ENCODE results near the gene TCEA2.

The TCEA2 gene

GRCh38 chr20:64099086-64099786 lies 36.2 kb downstream of the TCEA2 start:
- DNase-seq = no peak

- no peak for DNase-seq
Measured at GRCh38 chr20:64099880-64100565, 37.0 kb downstream of the TCEA2 start.

GRCh38 chr20:64100566-64100888 lies 37.5 kb downstream of the TCEA2 start:
- DNase-seq = no peak

- DNase-seq = no peak
Measured at GRCh38 chr20:64100946-64101688, 38.1 kb downstream of the TCEA2 start.

- DNase-seq = peak; percentile 48 to 73
Measured at GRCh38 chr20:64101731-64102621, 39.0 kb downstream of the TCEA2 start.

- DNase-seq = no peak
Measured at GRCh38 chr20:64102647-64103354, 39.8 kb downstream of the TCEA2 start.

- no peak for DNase-seq
Measured at GRCh38 chr20:64103871-64104666, 41.1 kb downstream of the TCEA2 start.

GRCh38 chr20:64104667-64105451 lies 41.9 kb downstream of the TCEA2 start:
- DNase-seq = no peak

- DNase-seq = no peak
Measured at GRCh38 chr20:64105846-64106434, 42.9 kb downstream of the TCEA2 start.

GRCh38 chr20:64106435-64106961 lies 43.5 kb downstream of the TCEA2 start:
- DNase-seq = no peak

GRCh38 chr20:64106981-64107735 lies 44.2 kb downstream of the TCEA2 start, which contains the start of gene NPBWR2:
NPBWR2 (minus strand) TSS chr20:64107565; CDS start chr20:64106831, 734 bp downstream.
- DNase-seq = no peak

GRCh38 chr20:64107736-64108457 lies 44.9 kb downstream of the TCEA2 start:
- DNase-seq = no peak

GRCh38 chr20:64108731-64109681 lies 46.0 kb downstream of the TCEA2 start:
- DNase-seq = no peak

- DNase-seq = no peak
Measured at GRCh38 chr20:64109831-64110391, 46.9 kb downstream of the TCEA2 start.

GRCh38 chr20:64110411-64111068 lies 47.5 kb downstream of the TCEA2 start:
- DNase-seq = no peak
